K562 treated with DMSO at 1 percent for 24 hours (cell line): ENCODE results near the gene RNF5. TPM values are rescaled to one million over a fixed set of nuclear protein-coding genes. Genes with fewer than 3 reads are reported as not detected.

Experiments used
- total RNA-seq: library from RNA; unstranded; fragments of 300-600 nt; gene quantifications from 2 replicates; pipeline ENCODE4 v1.2.3, GENCODE V29; 2022; ENCODE audit warnings: low read depth; ENCODE audit not compliant: insufficient read depth

RNF5 gene
- 253 and 277 TPM in 2 replicates for total RNA-seq

GRCh38 chr6:32177788-32178546 is at the start of gene RNF5:
TSS of gene RNF5 (plus strand) at chr6:32178405. CDS start at chr6:32178512, 107 bp downstream.

GRCh38 chr6:32151863-32152768 is 26.1 kb upstream of the RNF5 start, which contains the start of gene PRRT1:
TSS of gene PRRT1 (minus strand) at chr6:32151939. CDS start at chr6:32151827, 112 bp downstream.

GRCh38 chr6:32153564-32154513 is 24.4 kb upstream of the RNF5 start, which contains the start of gene PPT2:
TSS of gene PPT2 (plus strand) at chr6:32154141. CDS start at chr6:32154595, 454 bp downstream.

DNA sequence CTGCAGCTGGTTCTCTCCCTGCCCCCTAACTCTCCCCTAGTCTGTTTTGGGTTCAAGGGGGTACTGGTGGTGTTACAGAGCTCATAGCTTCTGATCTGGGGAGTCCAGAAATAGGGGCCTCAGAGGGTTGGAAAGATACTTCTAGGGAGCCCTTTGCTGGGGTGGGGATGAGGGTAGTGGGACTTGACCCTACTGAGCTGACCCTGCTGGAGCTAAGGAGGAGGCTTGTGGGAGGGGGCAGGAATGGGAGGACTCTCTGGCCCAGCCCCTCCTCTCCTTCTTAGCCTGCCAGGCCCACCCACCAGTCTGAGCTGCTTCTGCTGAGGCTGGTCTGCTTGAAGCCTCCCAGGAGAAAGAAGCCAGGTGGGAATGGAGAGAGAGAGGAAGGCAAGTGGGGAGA is 13.9 kb upstream of the RNF5 start, which contains the start of gene EGFL8:
TSS of gene EGFL8 (plus strand) at position 301 of the 400 bp plus-strand sequence. CDS start 1,571 bp downstream, outside the sequence.

GRCh38 chr6:32175711-32176475 is 2.3 kb upstream of the RNF5 start, which contains the start of gene AGPAT1:
TSS of gene AGPAT1 (minus strand) at chr6:32176084. CDS start at chr6:32171496, 4,588 bp downstream.

GRCh38 chr6:32184084-32184640 is 6.0 kb downstream of the RNF5 start, which contains the start of gene AGER:
TSS of gene AGER (minus strand) at chr6:32184253. CDS start at chr6:32184222, 31 bp downstream.

DNA sequence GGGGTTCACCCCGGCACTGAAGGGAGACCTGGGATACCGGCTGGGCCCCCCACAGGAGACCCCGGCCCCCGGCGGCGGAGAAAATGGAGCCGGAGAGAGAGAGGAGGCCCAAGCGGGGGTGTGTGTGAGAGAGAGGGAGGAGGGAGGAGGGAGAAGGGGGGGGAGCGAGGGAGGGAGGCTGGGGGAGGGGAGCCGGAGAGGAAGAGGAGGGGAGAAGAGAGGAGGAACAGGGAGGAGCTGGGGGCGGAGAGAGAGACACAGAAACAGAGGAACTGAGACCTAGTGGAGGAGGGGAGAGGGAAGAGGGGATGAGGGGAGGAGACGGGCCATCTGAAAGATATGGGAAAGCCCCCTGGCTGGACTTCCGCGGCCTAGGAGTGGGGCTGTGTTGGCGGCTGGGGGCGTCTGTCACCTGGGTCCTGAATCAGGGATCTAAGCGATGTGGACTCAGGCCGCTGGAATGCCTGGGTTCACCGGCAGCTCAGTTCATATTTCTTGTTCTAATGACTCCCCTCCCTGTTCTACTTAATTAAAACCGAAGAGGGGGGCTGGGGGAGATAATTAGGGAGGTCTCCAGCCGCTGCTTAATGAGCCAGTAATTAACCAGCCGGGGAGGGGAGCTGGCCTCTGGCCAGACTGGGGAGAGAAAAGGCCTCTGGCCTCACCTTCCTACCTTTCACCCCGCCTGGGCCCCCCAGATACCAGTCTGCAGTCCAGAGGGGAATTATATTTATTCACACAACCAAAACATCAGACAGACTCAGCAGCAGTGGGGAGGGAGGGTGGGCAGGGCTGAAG is 12.0 kb downstream of the RNF5 start, which contains the start of gene PBX2:
TSS of gene PBX2 (minus strand) at position 149 of the 798 bp plus-strand sequence. CDS start 287 bp downstream, outside the sequence.

DNA sequence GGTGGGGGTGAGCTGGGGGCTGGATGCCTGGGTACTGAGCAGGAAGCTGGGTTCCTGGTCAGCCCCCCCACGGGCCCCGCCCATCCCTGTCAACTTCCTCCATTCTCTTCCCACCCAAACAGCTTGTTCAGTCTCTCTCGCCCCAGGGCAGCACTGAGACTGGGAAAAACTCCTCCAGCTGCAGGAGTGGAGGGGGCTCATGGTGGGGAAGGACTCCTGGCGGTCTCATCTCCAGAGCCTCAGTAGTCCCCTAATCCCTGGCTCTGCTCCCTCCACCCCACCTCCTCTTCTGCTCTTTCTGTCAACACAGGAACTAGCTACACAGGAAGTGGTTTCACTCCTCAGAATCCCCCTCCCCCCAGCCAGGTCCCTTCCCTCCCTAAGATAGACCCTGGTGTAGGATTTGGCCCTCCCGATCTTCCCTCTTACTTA is 14.4 kb downstream of the RNF5 start, which contains the start of gene GPSM3:
TSS of gene GPSM3 (minus strand) at position 36 of the 432 bp plus-strand sequence. CDS start 130 bp downstream, outside the sequence.

DNA sequence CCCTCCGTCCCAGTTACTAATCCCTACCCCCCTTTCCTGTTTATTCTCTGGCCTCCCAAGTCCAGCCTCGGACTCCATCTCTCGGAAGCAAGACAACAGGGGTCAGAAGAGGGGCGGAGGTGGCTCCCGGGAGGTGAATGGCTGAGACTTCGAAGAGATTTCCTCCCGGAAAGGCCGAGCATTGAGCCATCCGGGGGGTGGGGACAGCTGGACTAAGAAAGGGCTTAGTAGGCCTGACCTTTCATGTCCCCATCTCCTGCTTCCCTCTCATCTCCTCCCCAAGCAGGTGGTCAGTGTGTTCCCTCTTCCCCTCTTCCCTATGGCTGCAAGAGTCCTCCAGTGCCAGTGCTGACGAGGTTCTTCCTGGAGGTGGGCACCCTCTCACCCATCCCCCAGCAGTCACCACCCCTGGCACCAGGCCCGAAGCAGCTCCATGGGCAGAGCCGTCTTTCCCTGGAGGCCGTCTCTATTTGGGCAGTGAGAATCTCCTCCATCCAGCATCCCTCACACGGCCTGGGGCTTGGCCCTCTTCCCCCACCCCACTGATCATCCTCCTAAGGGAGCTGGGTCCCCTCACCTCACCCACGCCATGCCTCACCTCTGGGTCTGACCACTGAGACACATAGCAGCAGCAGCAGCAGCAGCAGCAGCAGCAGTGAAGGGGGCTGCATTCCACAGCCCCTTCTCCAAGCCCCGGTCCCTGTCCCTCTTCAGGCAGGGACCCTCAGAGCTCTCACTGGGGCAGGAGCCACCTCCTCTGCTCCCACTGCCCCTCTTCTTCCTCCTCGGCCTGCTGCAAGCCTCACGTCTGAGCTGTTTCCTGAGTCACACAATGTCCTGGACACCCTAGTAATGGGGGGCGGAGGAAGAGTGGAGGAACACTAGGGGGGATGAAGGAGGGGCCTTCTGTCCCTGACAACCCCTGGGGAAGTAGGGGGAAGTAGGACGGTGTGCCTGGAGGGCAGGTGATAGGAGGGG is 45.3 kb downstream of the RNF5 start, which contains the start of gene NOTCH4:
TSS of gene NOTCH4 (minus strand) at position 810 of the 978 bp plus-strand sequence. CDS start at position 671, 139 bp downstream.

Other genes starting within 250 kb of the RNF5 start
- 2.5 and 2.8 TPM in 2 replicates for gene CFB, start 232.3 kb upstream of the RNF5 start, total RNA-seq
- 120 and 122 TPM in 2 replicates for gene NELFE, start 219.4 kb upstream of the RNF5 start, total RNA-seq
- gene SKIC2, start 219.2 kb upstream of the RNF5 start, total RNA-seq, result 75.7 and 86.4 TPM in 2 replicates
- 23.3 and 24.2 TPM in 2 replicates for gene DXO, start 206.3 kb upstream of the RNF5 start, total RNA-seq
- 4.4 and 5.0 TPM in 2 replicates for gene C4A, start 196.3 kb upstream of the RNF5 start, total RNA-seq
- 3.8 and 7.6 TPM in 2 replicates for gene C4B, start 163.6 kb upstream of the RNF5 start, total RNA-seq
- gene CYP21A2, start 140.0 kb upstream of the RNF5 start, total RNA-seq, result 0.49 and 1.4 TPM in 2 replicates
- 23.0 and 27.2 TPM in 2 replicates for gene TNXB, start 69.1 kb upstream of the RNF5 start, total RNA-seq
- 120 and 121 TPM in 2 replicates for gene ATF6B, start 50.2 kb upstream of the RNF5 start, total RNA-seq
- 19.9 and 22.7 TPM in 2 replicates for gene FKBPL, start 48.1 kb upstream of the RNF5 start, total RNA-seq
- 7.6 and 8.4 TPM in 2 replicates for gene PRRT1, start 26.5 kb upstream of the RNF5 start, total RNA-seq
- 38.4 and 44.1 TPM in 2 replicates for gene PPT2, start 24.3 kb upstream of the RNF5 start, total RNA-seq
- 10.0 and 12.0 TPM in 2 replicates for gene EGFL8, start 13.8 kb upstream of the RNF5 start, total RNA-seq
- 167 and 178 TPM in 2 replicates for gene AGPAT1, start 2.3 kb upstream of the RNF5 start, total RNA-seq
- gene AGER, start 5.8 kb downstream of the RNF5 start, total RNA-seq, result 4.7 and 8.9 TPM in 2 replicates
- gene PBX2, start 11.8 kb downstream of the RNF5 start, total RNA-seq, result 76.1 and 79.7 TPM in 2 replicates
- gene GPSM3, start 14.2 kb downstream of the RNF5 start, total RNA-seq, result 61.3 and 66.5 TPM in 2 replicates
- 2.8 and 2.9 TPM in 2 replicates for gene NOTCH4, start 45.7 kb downstream of the RNF5 start, total RNA-seq
- not detected in 2 replicates for gene TSBP1, start 193.5 kb downstream of the RNF5 start, total RNA-seq
- gene BTNL2, start 228.8 kb downstream of the RNF5 start, total RNA-seq, result not detected in 2 replicates